SK-N-MC (cell line): ENCODE results near the gene GFOD1.

Experiments used
- EZH2 ChIP-seq: fragments of 200-600 bp; sonication (generic); IDR thresholded peaks from one replicate; pipeline ENCODE4 v1.6.1; 2017; ENCODE audit warnings: antibody characterized with exemption
- FOXP2 ChIP-seq: optimal IDR thresholded peaks from 2 replicates; pipeline ENCODE3; 2011; ENCODE audit warnings: mild to moderate bottlenecking, moderate library complexity; ENCODE audit not compliant: insufficient read depth; ENCODE audit errors: extremely low read length, control extremely low read depth
- POLR2AphosphoS5 ChIP-seq: IDR thresholded peaks from 2 replicates; pipeline ENCODE4 v1.6.1; 2012; ENCODE audit warnings: mild to moderate bottlenecking, low read depth, low read length, borderline replicate concordance

DNA sequence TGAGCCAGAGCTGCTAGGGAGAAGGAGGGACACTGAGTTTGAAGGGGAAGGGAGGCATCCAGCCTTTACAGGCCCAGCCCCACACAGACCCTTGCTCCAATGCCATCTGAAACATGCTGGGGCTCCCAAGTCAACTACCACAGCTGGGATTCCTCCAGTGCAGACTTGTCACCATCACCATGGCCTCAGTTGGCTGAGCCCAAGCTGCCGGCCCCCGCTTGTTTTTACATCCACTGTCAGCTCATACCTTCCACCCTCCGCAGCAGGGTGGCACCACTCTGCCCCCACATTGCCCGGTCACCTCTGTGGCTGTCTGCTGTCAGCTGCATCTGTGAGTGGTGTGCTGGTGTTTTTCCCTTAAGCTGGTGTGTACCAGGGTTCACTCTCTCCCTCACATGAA, 26.1 kb downstream of the GFOD1 start:
- no peak for TF ChIP-seq EZH2
- no peak for TF ChIP-seq POLR2AphosphoS5
- no peak for TF ChIP-seq FOXP2
